NB4 (cell line): ENCODE measurements around the gene OR4L1.
"Not testable (repeated sequence)": the region's sequence is repeated elsewhere in the genome, so short reads cannot be mapped to it uniquely, and the experiment has no call there.

ENCODE experiments used
- DNase-seq: peaks from one replicate; pipeline ENCODE4 v3.0.0; 2010; ENCODE audit warnings: low read depth
- H3K4me3 ChIP-seq: one replicate; pipeline ENCODE4 v1.5.1; 2011; ENCODE audit warnings: mild to moderate bottlenecking, low read depth, low read length, moderate library complexity
- MYC ChIP-seq: IDR thresholded peaks from 2 replicates; pipeline ENCODE4 v1.6.1; 2011; ENCODE audit warnings: low read depth, low read length
- POLR2A ChIP-seq: IDR thresholded peaks from 2 replicates; pipeline ENCODE4 v1.6.1; 2011; ENCODE audit warnings: mild to moderate bottlenecking; ENCODE audit not compliant: insufficient read length; ENCODE audit errors: extremely low read depth
- TF ChIP-seq, protein P1 (sequence below): IDR thresholded peaks from one replicate; pipeline ENCODE4 v1.5.1; 2012; ENCODE audit warnings: low read depth, low read length
- TF ChIP-seq, protein P2 (sequence below): IDR thresholded peaks from 2 replicates; pipeline ENCODE4 v1.6.1; 2011; ENCODE audit warnings: low read depth, low read length

OR4L1 gene

DNA sequence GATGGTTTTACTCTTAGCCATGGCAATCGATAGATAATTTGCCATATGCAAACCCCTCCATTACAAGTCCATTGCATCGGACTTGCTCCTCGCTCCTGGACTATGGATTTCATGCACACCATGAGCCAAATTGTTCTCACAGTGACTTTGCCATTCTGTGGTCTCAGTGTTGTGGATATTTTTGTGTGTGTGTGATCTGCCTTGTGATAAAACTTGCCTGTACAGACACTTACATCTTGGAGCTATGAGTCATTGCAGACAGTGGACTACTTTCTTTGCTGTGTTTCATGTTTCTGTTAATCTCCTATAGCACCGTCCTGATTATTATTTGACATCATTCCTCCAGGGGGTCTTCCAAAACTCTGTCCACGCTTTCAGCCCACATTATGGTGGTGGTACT is 15.6 kb upstream of the OR4L1 start:
- DNase-seq, result no peak
- no peak for TF ChIP-seq MYC
- no peak overlapping the region for H3K4me3 ChIP-seq

DNA sequence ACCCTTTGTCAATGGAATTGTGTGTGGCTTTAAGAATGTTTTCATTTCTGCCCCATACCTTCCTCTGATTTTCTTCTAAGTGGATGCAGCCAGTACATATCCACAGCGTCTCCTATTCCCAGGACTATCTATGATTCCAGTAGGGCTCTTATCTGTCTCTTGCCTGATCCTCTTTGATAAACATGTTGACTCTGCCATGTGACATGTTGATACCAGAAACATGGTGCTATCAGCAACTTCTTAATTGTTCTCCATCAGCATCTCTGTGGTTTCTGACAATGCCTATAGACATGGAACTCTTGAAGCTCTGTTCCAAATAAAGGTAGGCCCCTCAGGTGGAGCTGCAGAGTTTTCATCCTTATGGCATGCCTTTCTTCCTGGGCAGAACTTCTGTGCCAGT is 11.6 kb upstream of the OR4L1 start:
- no peak for DNase-seq
- TF ChIP-seq, protein P1, sequence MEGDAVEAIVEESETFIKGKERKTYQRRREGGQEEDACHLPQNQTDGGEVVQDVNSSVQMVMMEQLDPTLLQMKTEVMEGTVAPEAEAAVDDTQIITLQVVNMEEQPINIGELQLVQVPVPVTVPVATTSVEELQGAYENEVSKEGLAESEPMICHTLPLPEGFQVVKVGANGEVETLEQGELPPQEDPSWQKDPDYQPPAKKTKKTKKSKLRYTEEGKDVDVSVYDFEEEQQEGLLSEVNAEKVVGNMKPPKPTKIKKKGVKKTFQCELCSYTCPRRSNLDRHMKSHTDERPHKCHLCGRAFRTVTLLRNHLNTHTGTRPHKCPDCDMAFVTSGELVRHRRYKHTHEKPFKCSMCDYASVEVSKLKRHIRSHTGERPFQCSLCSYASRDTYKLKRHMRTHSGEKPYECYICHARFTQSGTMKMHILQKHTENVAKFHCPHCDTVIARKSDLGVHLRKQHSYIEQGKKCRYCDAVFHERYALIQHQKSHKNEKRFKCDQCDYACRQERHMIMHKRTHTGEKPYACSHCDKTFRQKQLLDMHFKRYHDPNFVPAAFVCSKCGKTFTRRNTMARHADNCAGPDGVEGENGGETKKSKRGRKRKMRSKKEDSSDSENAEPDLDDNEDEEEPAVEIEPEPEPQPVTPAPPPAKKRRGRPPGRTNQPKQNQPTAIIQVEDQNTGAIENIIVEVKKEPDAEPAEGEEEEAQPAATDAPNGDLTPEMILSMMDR, result no peak
- TF ChIP-seq, protein P2, sequence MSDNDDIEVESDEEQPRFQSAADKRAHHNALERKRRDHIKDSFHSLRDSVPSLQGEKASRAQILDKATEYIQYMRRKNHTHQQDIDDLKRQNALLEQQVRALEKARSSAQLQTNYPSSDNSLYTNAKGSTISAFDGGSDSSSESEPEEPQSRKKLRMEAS, result no peak
- TF ChIP-seq POLR2A (no peak), MYC (no peak)
- H3K4me3 ChIP-seq, result no peak overlapping the region

DNA sequence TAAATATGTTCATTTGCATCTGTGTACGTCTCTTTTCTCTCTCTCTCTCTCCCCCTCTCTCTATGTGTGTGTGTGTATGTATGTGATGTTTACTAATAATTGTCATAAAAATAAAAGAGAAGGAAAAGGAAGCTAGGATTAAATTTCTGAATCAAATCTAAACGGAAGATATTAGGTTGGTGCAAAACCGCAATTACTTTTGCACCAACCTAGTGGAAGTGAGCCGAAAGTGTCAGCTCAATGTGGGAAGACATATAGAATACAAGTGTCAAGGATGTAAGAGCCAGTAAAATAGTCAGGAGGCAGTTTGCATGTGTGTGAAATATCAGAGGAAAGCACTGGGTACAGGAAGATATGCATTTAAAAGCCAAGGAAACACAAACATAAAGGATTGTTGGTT is 32.2 kb downstream of the OR4L1 start:
- TF ChIP-seq POLR2A (no peak), MYC (no peak)
- TF ChIP-seq, protein P2, result no peak
- TF ChIP-seq, protein P1, result no peak
- H3K4me3 ChIP-seq, result no peak overlapping the region
- no peak for DNase-seq

DNA sequence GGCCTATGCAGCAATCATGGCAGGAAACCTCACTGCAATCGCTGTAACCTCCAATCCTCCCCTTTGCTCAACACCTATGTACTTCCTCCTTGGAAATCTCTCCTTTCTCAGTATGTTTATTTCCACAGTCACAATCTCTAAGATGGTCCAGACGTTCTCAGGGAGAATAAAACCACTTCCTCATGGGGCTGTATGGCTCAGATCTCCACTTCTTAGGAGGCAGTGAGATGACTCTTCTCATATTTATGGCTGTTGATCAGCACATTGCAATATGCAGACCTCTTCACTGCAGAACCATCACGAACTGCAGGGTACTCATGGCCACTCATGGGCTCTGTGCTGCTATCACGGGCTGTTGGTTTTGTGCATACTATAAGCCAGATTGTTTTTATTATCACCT is 33.6 kb downstream of the OR4L1 start:
- DNase-seq, result peak; percentile 27
- H3K4me3 ChIP-seq, result no peak overlapping the region
- TF ChIP-seq POLR2A, result no peak
- TF ChIP-seq, protein P2, result no peak
- TF ChIP-seq, protein P1, result no peak
- no peak for TF ChIP-seq MYC

DNA sequence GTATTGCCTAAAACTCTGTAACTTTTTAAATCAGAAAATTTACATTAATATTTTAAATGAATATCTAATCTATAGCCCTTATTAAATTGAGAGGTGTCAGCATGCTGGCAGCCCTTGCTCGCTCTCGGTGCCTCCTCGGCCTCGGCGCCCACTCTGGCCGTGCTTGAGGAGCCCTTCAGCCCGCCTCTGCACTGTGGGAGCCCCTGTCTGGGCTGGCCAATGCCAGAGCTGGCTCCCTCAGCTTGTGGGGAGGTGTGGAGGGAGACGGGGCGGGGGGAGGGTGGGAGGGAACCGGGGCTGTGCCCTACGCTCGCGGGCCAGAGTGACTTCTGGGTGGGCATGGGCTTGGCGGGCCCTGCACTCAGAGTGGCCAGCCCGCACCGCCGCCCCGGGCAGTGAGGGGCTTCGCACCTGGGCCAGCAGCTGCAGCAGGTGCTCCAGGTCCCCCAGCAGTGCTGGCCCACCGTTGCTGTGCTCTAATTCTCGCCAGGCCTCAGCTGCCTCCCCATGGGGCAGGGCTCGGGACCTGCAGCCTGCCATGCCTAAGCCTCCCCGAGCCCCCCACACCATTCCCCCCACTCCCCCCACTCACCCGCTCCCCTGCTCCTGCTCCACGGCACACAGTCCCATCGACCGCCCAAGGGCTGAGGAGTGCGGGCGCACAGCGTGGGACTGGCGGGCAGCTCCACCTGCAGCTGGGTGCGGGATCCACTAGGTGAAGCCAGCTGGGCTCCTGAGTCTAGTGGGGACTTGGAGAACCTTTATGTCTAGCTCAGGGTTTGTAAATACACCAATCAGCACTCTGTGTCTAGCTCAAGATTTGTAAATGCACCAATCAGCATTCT is 39.3 kb downstream of the OR4L1 start:
- not testable (repeated sequence) for H3K4me3 ChIP-seq, DNase-seq

DNA sequence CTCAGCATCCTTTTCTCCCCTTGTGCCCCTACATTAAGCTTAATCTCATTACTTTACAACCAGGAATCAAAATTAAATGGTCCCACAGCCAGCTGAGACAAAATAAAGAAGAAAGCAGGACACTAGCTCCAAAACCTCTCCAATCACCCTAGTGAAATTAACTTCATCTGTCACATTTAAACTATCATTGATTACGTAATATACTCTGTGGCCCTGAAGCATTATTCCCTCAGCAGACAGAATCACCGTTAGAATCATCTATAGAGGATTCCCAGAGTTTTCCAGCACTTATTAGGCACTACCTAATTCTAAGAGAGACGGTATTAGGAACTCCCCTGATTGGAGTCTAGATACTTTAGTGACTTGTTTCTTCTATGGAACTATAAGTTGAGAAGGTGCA is 50.6 kb downstream of the OR4L1 start, which contains the start of gene OR4K17:
OR4K17 (plus strand) TSS at position 302 of the 400 bp plus-strand sequence. CDS start 6,761 bp downstream, outside the sequence.
- no peak for TF ChIP-seq POLR2A
- no peak for TF ChIP-seq MYC
- TF ChIP-seq, protein P2, result no peak
- TF ChIP-seq, protein P1, result no peak
- no peak within 1 kb of the TSS for H3K4me3 ChIP-seq
- no peak for DNase-seq
